Nephron (organoid): ENCODE results near the gene SEL1L3.
"Not testable (repeated sequence)": the region's sequence is repeated elsewhere in the genome, so short reads cannot be mapped to it uniquely, and the experiment has no call there.

Experiments used
- H3K27ac Mint-ChIP-seq, 3 experiments: 2 replicates each; pipeline ENCODE4 v1.8.0; 2020; ENCODE audit warnings: mixed read lengths in 3 of 3, mild to moderate bottlenecking in 2 of 3, moderate library complexity in 1 of 3
- H3K27me3 Mint-ChIP-seq: 2 replicates; pipeline ENCODE4 v1.8.0; 2021; ENCODE audit warnings: low read depth, mild to moderate bottlenecking, moderate library complexity, mixed read lengths
- H3K36me3 Mint-ChIP-seq: 2 replicates; pipeline ENCODE4 v1.8.0; 2020; ENCODE audit warnings: low read depth, mixed read lengths
- H3K4me1 Mint-ChIP-seq: 2 replicates; pipeline ENCODE4 v1.8.0; 2020; ENCODE audit warnings: mixed read lengths
- H3K4me3 Mint-ChIP-seq, 3 experiments: 2 replicates each; pipeline ENCODE4 v1.8.0; 2020; ENCODE audit warnings: mild to moderate bottlenecking in 3 of 3, mixed read lengths in 3 of 3, moderate library complexity in 2 of 3
- H3K9me3 Mint-ChIP-seq: 2 replicates; pipeline ENCODE4 v1.8.0; 2020; ENCODE audit warnings: mixed read lengths
- CTCF ChIP-seq, 3 experiments: fragments of 200-600 bp; sonication (generic); IDR thresholded peaks; one replicate each; pipeline ENCODE4 v1.5.0; 2021; ENCODE audit warnings: antibody characterized with exemption in 3 of 3; ENCODE audit not compliant: unreplicated experiment in 3 of 3

The SEL1L3 gene

DNA sequence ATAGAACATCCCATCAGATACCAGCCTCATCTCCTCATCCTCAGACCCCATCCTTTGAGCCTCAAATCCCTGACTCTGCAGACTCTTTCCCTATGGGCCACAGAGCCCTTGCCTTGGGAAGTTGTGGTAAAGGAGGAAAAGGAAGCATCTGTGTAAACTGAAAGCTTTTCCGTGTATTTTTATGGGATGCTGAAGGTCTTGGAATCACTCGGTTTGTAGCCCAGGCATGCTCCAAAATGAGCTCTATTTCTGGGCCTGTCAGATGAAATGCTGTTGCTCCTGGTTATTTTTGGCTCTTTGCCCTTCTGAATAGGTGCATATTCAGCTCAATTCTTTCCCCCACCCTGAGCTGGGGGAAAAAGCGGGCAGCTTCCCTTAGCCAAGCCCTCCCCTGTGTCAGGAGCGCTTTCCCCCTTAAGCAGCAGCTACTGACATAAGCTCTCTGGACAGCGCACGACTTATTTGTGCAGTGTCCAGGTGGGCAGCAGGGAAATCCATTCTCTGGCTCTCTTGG is 5.0 kb upstream of the SEL1L3 start:
- Mint-ChIP-seq H3K4me1 (peaks cover 18% of the 10 kb centered on the region), H3K27ac (peak overlapping the region in 2 of 3 experiments; percentile 8 to 39), H3K27me3 (peaks cover 39% of the 10 kb centered on the region), H3K36me3 (no peaks in the 10 kb centered on the region), H3K4me3 (no peak overlapping the region), H3K9me3 (no peaks in the 10 kb centered on the region)
- TF ChIP-seq CTCF (IDR thresholded peaks at IDR 0.05; ENCODE audit: unreplicated experiment in 3 of 3), result no peak

- H3K27ac Mint-ChIP-seq, H3K36me3 Mint-ChIP-seq, H3K9me3 Mint-ChIP-seq: not testable (repeated sequence)
- peaks cover 47% of the 10 kb centered on the region for H3K27me3 Mint-ChIP-seq
- peak overlapping the region in 2 of 3 experiments; percentile 2 to 6 for H3K4me3 Mint-ChIP-seq
- peaks cover 24% of the 10 kb centered on the region for H3K4me1 Mint-ChIP-seq
Observed at GRCh38 chr4:25866401-25866800, 3.6 kb upstream of the SEL1L3 start.

DNA sequence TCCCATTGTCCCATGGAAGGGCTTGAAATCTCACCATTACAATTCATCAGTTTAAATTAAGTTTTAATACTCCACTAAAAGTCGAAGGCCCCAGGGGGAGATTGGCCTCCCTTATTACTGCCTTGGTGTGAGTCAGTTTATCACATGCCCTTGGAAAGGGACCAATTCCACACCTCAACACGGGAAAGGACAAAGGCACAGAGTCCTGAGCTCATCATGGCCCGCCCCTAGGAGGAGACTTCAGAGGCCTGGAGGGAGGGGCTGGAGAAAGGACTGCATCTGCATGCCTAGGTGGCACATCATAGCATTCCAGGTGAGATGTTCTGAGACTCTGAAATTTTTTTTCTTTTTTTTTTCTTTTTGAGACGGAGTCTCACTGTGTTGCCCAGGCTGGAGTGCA is 2.8 kb upstream of the SEL1L3 start:
- H3K9me3 Mint-ChIP-seq, result no peaks in the 10 kb centered on the region
- peak overlapping the region in 2 of 3 experiments; percentile 49 to 88 for H3K4me3 Mint-ChIP-seq
- H3K27ac Mint-ChIP-seq, result no peak overlapping the region
- no peaks in the 10 kb centered on the region for H3K36me3 Mint-ChIP-seq
- H3K27me3 Mint-ChIP-seq, result peaks cover 53% of the 10 kb centered on the region
- peaks cover 28% of the 10 kb centered on the region for H3K4me1 Mint-ChIP-seq
- no peak for TF ChIP-seq CTCF (IDR thresholded peaks at IDR 0.05; ENCODE audit: unreplicated experiment in 3 of 3)

- Mint-ChIP-seq H3K4me3 (peak overlapping the region; percentile 80 to 88 (median 86)), H3K9me3 (no peaks in the 10 kb centered on the region), H3K36me3 (no peaks in the 10 kb centered on the region), H3K27me3 (peaks cover 69% of the 10 kb centered on the region), H3K4me1 (peaks cover 42% of the 10 kb centered on the region), H3K27ac (peak overlapping the region in 2 of 3 experiments; percentile 25 to 51)
- TF ChIP-seq CTCF (IDR thresholded peaks at IDR 0.05; ENCODE audit: unreplicated experiment in 3 of 3), result no peak
Observed at GRCh38 chr4:25863831-25864418, 1.1 kb upstream of the SEL1L3 start.

DNA sequence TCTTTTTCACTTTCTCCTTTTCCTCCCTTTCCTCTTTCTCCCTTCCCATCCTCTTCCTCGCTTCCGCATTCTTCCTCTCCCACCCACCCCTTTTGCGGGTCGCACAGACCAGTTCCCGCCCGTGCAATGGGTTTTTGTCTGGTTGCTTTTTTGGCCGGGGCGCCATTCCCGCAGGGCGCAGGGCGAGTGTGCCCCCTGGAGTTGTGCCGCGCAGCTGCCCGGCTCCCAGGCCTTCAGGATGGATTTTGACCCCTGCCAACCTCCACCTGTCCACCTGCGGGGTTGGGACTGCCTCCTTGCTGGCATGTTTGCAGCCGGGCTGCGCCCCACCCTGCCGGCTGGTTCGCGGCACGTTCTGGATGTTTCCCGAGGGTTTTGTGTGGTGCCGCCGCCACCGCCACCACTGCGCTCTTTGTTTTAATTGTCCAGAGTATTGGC is 578 bp upstream of the SEL1L3 start:
- peak overlapping the region in 2 of 3 experiments; percentile 25 to 51 for H3K27ac Mint-ChIP-seq
- H3K9me3 Mint-ChIP-seq, result no peaks in the 10 kb centered on the region
- peak in 2 of 3 experiments; percentile 18 to 36 for TF ChIP-seq CTCF (IDR thresholded peaks at IDR 0.05; ENCODE audit: unreplicated experiment in 3 of 3)
- peak overlapping the region; percentile 80 to 88 (median 86) for H3K4me3 Mint-ChIP-seq
- no peaks in the 10 kb centered on the region for H3K36me3 Mint-ChIP-seq
- H3K27me3 Mint-ChIP-seq, result peaks cover 74% of the 10 kb centered on the region
- peaks cover 42% of the 10 kb centered on the region for H3K4me1 Mint-ChIP-seq

- Mint-ChIP-seq H3K27me3 (peaks cover 66% of the 10 kb centered on the region), H3K36me3 (no peaks in the 10 kb centered on the region), H3K4me1 (peaks cover 41% of the 10 kb centered on the region), H3K27ac (peak overlapping the region; percentile 45 to 90 (median 50)), H3K9me3 (no peaks in the 10 kb centered on the region), H3K4me3 (peak overlapping the region; percentile 93 to 98 (median 96))
- TF ChIP-seq CTCF (IDR thresholded peaks at IDR 0.05; ENCODE audit: unreplicated experiment in 3 of 3), result no peak
Observed at GRCh38 chr4:25861951-25862410, 807 bp downstream of the SEL1L3 start.
